Fibroblast of lung (primary cell): ENCODE results near the gene PICALM. TPM values are rescaled to one million over a fixed set of nuclear protein-coding genes. Genes with fewer than 3 reads are reported as not detected.

Source experiments
- DNase-seq, 2 donors: peaks; one replicate each; pipeline versions ENCODE4 v3.0.0 to v3.0.0-alpha.2; 2010; ENCODE audit warnings: low read depth in 2 of 2
- H2AFZ ChIP-seq: 2 replicates; pipeline ENCODE4 v1.5.1; 2012; ENCODE audit warnings: low read length, control low read depth, inconsistent platforms
- H3K27ac ChIP-seq: 2 replicates; pipeline ENCODE4 v1.5.1; 2011; ENCODE audit warnings: low read length, control low read depth; ENCODE audit not compliant: insufficient read depth
- H3K27me3 ChIP-seq: 2 replicates; pipeline ENCODE4 v1.5.1; 2011; ENCODE audit warnings: mild to moderate bottlenecking, low read length; ENCODE audit not compliant: control insufficient read depth, insufficient read depth
- H3K36me3 ChIP-seq: 2 replicates; pipeline ENCODE4 v1.5.1; 2011; ENCODE audit warnings: low read length; ENCODE audit not compliant: control insufficient read depth, insufficient read depth
- H3K4me1 ChIP-seq: 2 replicates; pipeline ENCODE4 v1.5.1; 2011; ENCODE audit warnings: low read length; ENCODE audit not compliant: control insufficient read depth, insufficient read depth; ENCODE audit errors: extremely low read depth
- H3K4me2 ChIP-seq: 2 replicates; pipeline ENCODE4 v1.5.1; 2011; ENCODE audit warnings: low read length, control low read depth; ENCODE audit not compliant: insufficient read depth; ENCODE audit errors: extremely low read depth
- H3K4me3 ChIP-seq, 4 experiments: fragments of 200-600 bp in 1 of 4; sonication (generic) in 1 of 4; replicated peaks in 1 of 4; 2 replicates each; pipeline ENCODE4 v1.5.1; 2011 to 2016; ENCODE audit warnings: low read length in 4 of 4, low read depth in 3 of 4, mild to moderate bottlenecking in 3 of 4, control low read depth in 2 of 4, inconsistent platforms in 1 of 4, mixed read lengths in 1 of 4; ENCODE audit not compliant: insufficient read depth in 1 of 4; ENCODE audit errors: control extremely low read depth in 1 of 4
- H3K79me2 ChIP-seq: 2 replicates; pipeline ENCODE4 v1.5.1; 2012; ENCODE audit warnings: mild to moderate bottlenecking, low read length, inconsistent platforms; ENCODE audit not compliant: control insufficient read depth, insufficient read depth
- H3K9ac ChIP-seq: 2 replicates; pipeline ENCODE4 v1.5.1; 2011; ENCODE audit warnings: mild to moderate bottlenecking, low read length, control low read depth; ENCODE audit not compliant: insufficient read depth
- H3K9me3 ChIP-seq: 2 replicates; pipeline ENCODE4 v1.5.1; 2012; ENCODE audit warnings: low read depth, low read length; ENCODE audit not compliant: control insufficient read depth, insufficient read depth
- H4K20me1 ChIP-seq: 2 replicates; pipeline ENCODE4 v1.5.1; 2011; ENCODE audit warnings: low read length; ENCODE audit not compliant: control insufficient read depth, insufficient read depth; ENCODE audit errors: extremely low read depth
- CTCF ChIP-seq, 2 donors: IDR thresholded peaks in 1 of 2; conservative IDR thresholded peaks in 1 of 2; 1 replicate in 1 of 2; 2 replicates in 1 of 2; pipeline ENCODE4 v1.5.1; 2011 to 2012; ENCODE audit warnings: low read length in 2 of 2, control low read depth in 1 of 2, inconsistent platforms in 1 of 2, low read depth in 1 of 2, mild to moderate bottlenecking in 1 of 2
- EZH2 ChIP-seq: IDR thresholded peaks from 2 replicates; pipeline ENCODE4 v1.5.1; 2012; ENCODE audit warnings: low read length, control low read depth, mild to moderate bottlenecking; ENCODE audit errors: missing control alignments
- polyA plus RNA-seq, 2 donors: library from polyadenylated mRNA; depleted of rRNA in 1 of 2; stranded (reverse) in 1 of 2; unstranded in 1 of 2; fragments of >200 nt; gene quantifications; 2 replicates each; pipeline ENCODE4 v1.2.1, GENCODE V29; 2011 to 2012; ENCODE audit warnings: missing spikeins in 1 of 2
- total RNA-seq: library from RNA; depleted of rRNA; stranded (reverse); fragments of >200 nt; gene quantifications from 2 replicates; pipeline ENCODE4 v1.2.1, GENCODE V29; 2014

Gene PICALM
- total and polyA plus RNA-seq, 2 donors (not counting 1 experiment from before 2014, with no cell fraction given): 291 to 322 TPM

GRCh38 chr11:85974122-85974521, 94.8 kb downstream of the PICALM start:
- no peaks in the 10 kb centered on the region for H3K27me3 ChIP-seq
- no peak overlapping the region for H3K4me2 ChIP-seq
- H3K4me3 ChIP-seq: no peak overlapping the region
- H4K20me1 ChIP-seq: peaks cover 2% of the 10 kb centered on the region
- TF ChIP-seq EZH2: no peak
- no peak for TF ChIP-seq CTCF (conservative IDR thresholded peaks at IDR 0.05 in 1 of 2, IDR thresholded peaks at IDR 0.05 in 1 of 2; ENCODE audit: low read depth in 1 of 2, low read length in 2 of 2)
- no peak overlapping the region for H3K9ac ChIP-seq
- H3K27ac ChIP-seq: no peak overlapping the region
- peaks cover 2% of the 10 kb centered on the region for H3K4me1 ChIP-seq
- peaks cover 4% of the 10 kb centered on the region for H3K79me2 ChIP-seq
- H3K36me3 ChIP-seq: peaks cover 1% of the 10 kb centered on the region
- peak; percentile 20 to 70 for DNase-seq
- no peaks in the 10 kb centered on the region for H3K9me3 ChIP-seq
- no peak overlapping the region for H2AFZ ChIP-seq

DNA sequence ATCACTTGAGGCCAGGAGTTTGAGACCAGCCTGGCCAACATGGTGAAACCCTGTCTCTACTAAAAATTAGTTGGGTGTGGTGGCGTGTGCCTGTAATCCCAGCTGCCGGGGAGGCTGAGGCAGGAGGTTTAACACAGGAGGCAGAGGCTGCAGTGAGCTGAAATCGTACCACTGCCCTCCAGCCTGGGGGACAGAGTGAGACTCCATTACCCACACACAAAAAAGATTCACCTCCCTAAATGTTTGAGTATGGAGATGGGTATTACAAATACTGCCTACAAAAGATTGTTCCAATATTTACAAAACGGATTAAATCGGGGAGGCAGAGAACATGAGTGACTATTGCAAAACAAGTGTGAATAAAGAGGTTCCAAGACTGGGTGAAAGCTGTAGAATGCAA, 98.3 kb downstream of the PICALM start:
- H3K36me3 ChIP-seq: peaks cover 3% of the 10 kb centered on the region
- no peak overlapping the region for H3K4me3 ChIP-seq
- peaks cover 2% of the 10 kb centered on the region for H4K20me1 ChIP-seq
- no peak for TF ChIP-seq CTCF (conservative IDR thresholded peaks at IDR 0.05 in 1 of 2, IDR thresholded peaks at IDR 0.05 in 1 of 2; ENCODE audit: low read depth in 1 of 2, low read length in 2 of 2)
- no peak for TF ChIP-seq EZH2
- no peaks in the 10 kb centered on the region for H3K27me3 ChIP-seq
- H2AFZ ChIP-seq: no peak overlapping the region
- H3K4me2 ChIP-seq: no peak overlapping the region
- H3K4me1 ChIP-seq: peaks cover 2% of the 10 kb centered on the region
- peaks cover 15% of the 10 kb centered on the region for H3K79me2 ChIP-seq
- no peak for DNase-seq
- no peaks in the 10 kb centered on the region for H3K9me3 ChIP-seq
- H3K27ac ChIP-seq: no peak overlapping the region
- H3K9ac ChIP-seq: no peak overlapping the region

DNA sequence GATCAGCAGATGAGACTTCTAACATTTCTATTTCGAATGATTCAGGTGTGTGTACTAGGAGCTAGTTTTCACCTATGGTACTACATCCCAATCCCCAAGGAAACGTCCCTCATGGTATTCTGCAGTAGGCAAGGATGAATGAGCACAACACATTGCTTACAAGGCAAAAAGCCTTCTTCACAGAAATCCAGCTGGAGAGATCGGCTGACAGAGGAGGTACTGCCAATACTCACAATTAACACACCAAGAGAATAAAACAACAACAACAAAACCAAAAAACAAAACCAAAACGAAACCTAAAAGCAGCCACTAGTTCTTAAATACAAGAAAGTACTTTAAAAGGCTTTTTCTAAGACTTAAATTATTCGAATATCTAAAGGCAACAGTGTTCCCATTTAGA, 101.4 kb downstream of the PICALM start:
- Histone ChIP-seq H3K36me3 (peaks cover 3% of the 10 kb centered on the region), H3K79me2 (peaks cover 14% of the 10 kb centered on the region)

More for the DNA sequence above, 101.4 kb downstream of the PICALM start:
- peaks cover 4% of the 10 kb centered on the region for H4K20me1 ChIP-seq
- H3K4me3 ChIP-seq: no peak overlapping the region
- no peaks in the 10 kb centered on the region for H3K27me3 ChIP-seq
- no peak overlapping the region for H3K27ac ChIP-seq
- no peak overlapping the region for H3K4me2 ChIP-seq
- no peaks in the 10 kb centered on the region for H3K4me1 ChIP-seq
- H2AFZ ChIP-seq: no peak overlapping the region
- no peak overlapping the region for H3K9ac ChIP-seq
- no peaks in the 10 kb centered on the region for H3K9me3 ChIP-seq
- DNase-seq: no peak
- TF ChIP-seq EZH2 (no peak), CTCF (conservative IDR thresholded peaks at IDR 0.05 in 1 of 2, IDR thresholded peaks at IDR 0.05 in 1 of 2; ENCODE audit: low read depth in 1 of 2, low read length in 2 of 2) (no peak)
